Mucosa of descending colon (tissue), 3 donors: ENCODE measurements around the gene PERM1. TPM values are rescaled to one million over a fixed set of nuclear protein-coding genes. Genes with fewer than 3 reads are reported as not detected.
A peak's percentile ranks its signal among the peaks of the same experiment; 100 is the strongest.

ENCODE experiments used
- ATAC-seq: fragments of 200-7000 bp; cut with Tn5 transposase; one replicate; pipeline ENCODE4 v1.9.1; 2020; ENCODE audit warnings: mild to moderate bottlenecking, moderate library complexity
- DNase-seq, 3 donors: peaks; one replicate each; pipeline ENCODE4 v3.0.0-alpha.2; 2020
- H3K36me3 ChIP-seq: fragments of 200-600 bp; one replicate; pipeline ENCODE4 v1.8.0; 2021; ENCODE audit warnings: low read depth, mild to moderate bottlenecking
- H3K4me1 ChIP-seq: fragments of 200-600 bp; one replicate; pipeline ENCODE4 v1.8.0; 2021; ENCODE audit warnings: low read depth, mild to moderate bottlenecking
- H3K4me3 ChIP-seq: fragments of 200-600 bp; one replicate; pipeline ENCODE4 v1.8.0; 2021; ENCODE audit warnings: mild to moderate bottlenecking
- H3K9me3 ChIP-seq: fragments of 200-600 bp; one replicate; pipeline ENCODE4 v1.8.0; 2021; ENCODE audit warnings: mild to moderate bottlenecking
- intact Hi-C, 2 donors: fragments of 100-400 bp; cut with DNase I in 1 of 2; cut with micrococcal nuclease in 1 of 2; formaldehyde crosslinking; loops; one replicate each; pipeline versions ENCODE4 v1.11.0 to v1.11.1; 2022; cut with DNase I, micrococcal nuclease
- total RNA-seq, 3 donors: library from RNA; stranded (reverse); fragmentation: NEBNext Ultra II Directional in 2 of 3; extraction: Animal tissue kit (Norgen Biotek cat#: 25700) in 2 of 3; gene quantifications; one replicate each; pipeline versions ENCODE4 v1.2.1 to v1.2.4, GENCODE V29; 2021 to 2023
- TF ChIP-seq, protein P1 (sequence below): fragments of 200-600 bp; IDR thresholded peaks from one replicate; pipeline ENCODE4 v1.8.0; 2022; ENCODE audit warnings: antibody characterized with exemption, mild to moderate bottlenecking
- donor health status: DM: no; HTN: no; CAD: no; lungs with moderate emphysema.
- donor health status: DM: no; HTN: no; CAD: no.
- donor health status: DM: no; HTN: yes; CAD: no.

The PERM1 gene
- total RNA-seq, 3 donors from 2014 or later, result 0.24 TPM; not detected in 2

DNA sequence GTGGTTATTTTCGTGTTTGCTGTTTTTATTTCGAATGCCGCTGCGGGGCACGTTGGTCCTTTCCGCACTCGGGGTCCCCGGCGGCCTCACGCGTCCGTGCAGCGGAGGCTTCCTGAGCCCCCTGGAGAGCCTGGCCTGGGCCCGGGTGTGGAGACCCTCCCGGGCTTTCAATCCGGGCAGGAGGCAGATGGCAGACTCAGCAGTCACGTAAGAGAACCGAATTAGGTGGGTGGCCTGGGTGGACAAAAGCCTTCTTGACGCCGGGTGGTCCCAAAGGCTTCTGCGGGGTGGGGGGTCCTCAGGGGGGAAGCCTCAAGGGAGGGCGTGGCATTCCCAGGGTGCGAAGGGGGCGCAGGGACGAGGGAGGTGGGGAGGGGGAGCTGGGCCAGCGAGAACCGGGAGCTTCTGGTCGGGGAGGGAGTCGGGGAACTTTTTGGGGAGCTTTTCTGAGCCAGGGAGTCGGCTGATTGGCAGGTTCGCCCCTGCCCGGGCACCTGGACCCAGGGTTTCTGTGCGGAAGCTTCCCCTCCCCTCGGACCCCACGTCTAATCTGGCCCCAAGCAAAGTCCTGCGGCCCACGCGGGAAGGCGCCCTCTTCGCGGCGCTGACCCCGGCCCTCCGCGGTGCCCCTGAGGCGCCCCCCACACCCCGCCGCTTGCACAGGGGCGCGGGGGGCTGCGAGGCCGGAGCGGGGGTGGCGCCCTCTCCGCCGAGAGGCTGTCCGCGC is 19.3 kb upstream of the PERM1 start:
- TF ChIP-seq, protein P1, sequence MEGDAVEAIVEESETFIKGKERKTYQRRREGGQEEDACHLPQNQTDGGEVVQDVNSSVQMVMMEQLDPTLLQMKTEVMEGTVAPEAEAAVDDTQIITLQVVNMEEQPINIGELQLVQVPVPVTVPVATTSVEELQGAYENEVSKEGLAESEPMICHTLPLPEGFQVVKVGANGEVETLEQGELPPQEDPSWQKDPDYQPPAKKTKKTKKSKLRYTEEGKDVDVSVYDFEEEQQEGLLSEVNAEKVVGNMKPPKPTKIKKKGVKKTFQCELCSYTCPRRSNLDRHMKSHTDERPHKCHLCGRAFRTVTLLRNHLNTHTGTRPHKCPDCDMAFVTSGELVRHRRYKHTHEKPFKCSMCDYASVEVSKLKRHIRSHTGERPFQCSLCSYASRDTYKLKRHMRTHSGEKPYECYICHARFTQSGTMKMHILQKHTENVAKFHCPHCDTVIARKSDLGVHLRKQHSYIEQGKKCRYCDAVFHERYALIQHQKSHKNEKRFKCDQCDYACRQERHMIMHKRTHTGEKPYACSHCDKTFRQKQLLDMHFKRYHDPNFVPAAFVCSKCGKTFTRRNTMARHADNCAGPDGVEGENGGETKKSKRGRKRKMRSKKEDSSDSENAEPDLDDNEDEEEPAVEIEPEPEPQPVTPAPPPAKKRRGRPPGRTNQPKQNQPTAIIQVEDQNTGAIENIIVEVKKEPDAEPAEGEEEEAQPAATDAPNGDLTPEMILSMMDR, result no peak
- Histone ChIP-seq H3K4me3 (no peak overlapping the region), H3K9me3 (no peaks in the 10 kb centered on the region), H3K36me3 (no peaks in the 10 kb centered on the region), H3K4me1 (peaks cover 40% of the 10 kb centered on the region)
- intact Hi-C loops, result no loop called here
- ATAC-seq, result no peak
- DNase-seq, result peak in 1 of 3 donors; percentile 56

DNA sequence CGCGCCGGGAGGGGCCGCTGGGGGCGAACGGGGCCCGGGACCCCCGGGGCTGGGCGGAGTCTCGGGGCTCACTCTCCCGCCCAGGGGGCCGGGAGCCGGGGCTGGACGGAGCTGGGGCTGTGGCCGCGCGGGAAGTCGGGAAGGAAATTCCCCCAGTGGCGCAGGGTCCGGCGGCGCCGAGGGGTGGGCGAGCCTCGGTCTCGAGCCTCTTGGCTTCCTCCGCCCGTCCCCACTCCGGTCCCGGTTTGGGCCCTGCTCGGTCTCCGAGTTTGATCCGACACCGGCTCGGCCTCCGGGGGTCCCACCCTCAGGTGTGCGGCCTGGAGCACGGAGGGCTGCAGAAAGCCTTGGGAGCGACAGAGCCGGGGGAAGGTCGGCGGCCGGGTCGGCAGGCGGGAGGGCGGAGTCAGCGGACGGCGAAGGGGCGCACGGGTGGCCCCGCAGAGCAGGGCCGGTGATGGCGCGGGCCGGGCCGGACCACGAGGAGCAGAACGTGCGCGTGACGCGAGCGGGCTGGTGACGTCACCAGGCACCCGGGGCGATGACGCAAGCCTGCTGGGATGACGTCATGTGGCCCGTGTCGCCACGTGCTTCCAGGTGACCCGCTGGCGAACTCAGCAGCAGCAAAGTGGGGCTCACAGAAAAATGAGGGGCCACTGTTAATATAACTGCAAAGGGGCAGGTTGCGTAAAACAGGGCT is 18.6 kb upstream of the PERM1 start:
- DNase-seq (peak; percentile 70 to 83 (median 79)), ATAC-seq (peak; percentile 44)
- intact Hi-C loops, result no loop called here
- TF ChIP-seq, protein P1, result no peak
- H3K36me3 ChIP-seq, result no peaks in the 10 kb centered on the region
- peaks cover 34% of the 10 kb centered on the region for H3K4me1 ChIP-seq
- H3K4me3 ChIP-seq, result peak overlapping the region; percentile 6
- H3K9me3 ChIP-seq, result no peaks in the 10 kb centered on the region

DNA sequence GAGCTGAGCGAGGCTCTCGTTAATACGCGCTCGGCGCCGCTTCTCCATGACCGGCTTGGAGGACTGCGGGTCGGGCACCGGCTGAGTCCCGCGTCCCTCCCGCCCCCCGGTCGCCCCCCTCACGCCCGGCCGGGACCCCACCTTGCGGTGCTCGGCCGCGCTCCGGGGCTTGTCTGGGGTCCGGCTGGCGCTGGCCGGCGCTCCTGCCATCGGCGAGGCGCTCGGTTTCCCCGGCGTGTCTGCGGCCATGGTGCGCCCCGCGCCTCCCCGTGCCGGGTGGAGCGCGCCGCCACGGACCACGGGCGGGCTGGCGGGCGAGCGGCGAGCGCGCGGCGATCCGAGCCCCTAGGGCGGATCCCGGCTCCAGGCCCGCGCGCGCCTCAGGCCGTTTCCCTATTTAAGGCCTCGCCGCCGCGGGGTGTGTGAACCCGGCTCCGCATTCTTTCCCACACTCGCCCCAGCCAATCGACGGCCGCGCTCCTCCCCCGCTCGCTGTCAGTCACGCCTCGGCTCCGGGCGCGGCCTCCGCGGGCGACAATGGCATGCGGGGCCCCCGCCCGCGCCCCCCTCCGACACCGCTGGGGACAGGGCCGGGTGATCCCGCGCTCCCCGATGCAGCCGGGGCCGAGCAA is 17.9 kb upstream of the PERM1 start, which contains the start of gene HES4:
HES4 (minus strand) TSS at position 373 of the 632 bp plus-strand sequence; CDS start at position 249, 124 bp downstream.
- peak; percentile 90 for DNase-seq
- Histone ChIP-seq H3K9me3 (no peaks in the 10 kb centered on the region), H3K36me3 (no peaks in the 10 kb centered on the region), H3K4me3 (peak within 1 kb of the TSS; percentile 22), H3K4me1 (peaks cover 27% of the 10 kb centered on the region)
- ATAC-seq, result peak; percentile 86
- TF ChIP-seq, protein P1, result no peak
- intact Hi-C loops, result no loop called here

DNA sequence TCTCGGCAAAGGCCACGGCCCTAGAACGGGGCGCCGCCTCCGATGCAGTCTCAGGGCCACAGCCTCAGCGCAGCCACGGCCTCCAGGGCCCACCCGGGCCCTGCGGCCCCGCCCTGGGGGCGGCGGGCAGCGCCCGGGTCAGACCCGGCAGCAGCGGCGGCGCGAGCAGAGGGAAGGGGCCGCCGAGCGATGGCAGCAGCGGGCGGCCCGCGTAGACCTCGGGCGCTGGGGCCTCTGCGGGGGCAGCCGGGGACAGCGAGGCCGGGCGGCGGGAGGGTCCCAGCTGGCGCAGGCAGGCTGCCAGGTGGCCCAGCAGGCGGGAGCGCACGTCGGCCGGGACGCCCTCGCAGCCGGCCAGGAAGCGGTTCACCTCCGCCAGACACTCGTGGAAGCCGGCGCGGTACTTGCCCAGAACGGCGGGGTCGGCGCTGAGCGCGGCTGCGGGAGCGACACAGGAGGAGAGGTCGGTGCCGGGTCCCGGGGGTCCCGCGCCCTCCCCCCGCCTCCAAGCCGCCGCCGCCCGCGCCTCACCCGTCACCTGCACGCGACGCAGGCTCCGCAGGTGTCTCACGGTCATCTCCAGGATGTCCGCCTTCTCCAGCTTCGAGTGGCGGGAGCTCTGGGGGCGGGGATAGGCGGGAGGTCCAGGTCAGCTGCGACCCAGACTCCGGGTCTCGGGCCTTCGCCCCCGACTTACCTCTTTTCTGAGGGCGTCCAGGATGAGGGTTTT is 17.3 kb upstream of the PERM1 start:
- DNase-seq (peak; percentile 30 to 66 (median 65)), ATAC-seq (peak; percentile 22)
- Histone ChIP-seq H3K9me3 (no peaks in the 10 kb centered on the region), H3K4me3 (peak overlapping the region; percentile 22), H3K36me3 (no peaks in the 10 kb centered on the region), H3K4me1 (peaks cover 27% of the 10 kb centered on the region)
- TF ChIP-seq, protein P1, result no peak
- intact Hi-C loops, result no loop called here

DNA sequence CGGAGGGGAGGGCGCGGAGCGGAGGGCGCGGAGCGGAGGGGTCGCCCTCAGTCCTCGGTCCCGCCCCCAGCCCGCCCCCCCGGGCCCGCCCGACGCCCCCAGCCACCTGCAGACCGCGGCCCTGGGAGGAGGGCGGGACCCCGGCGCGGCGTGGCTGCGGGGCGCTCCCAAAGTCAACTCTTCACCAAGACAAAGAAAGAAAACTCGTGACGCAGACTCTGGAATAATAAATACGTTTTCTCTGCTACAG is 16.8 kb upstream of the PERM1 start:
- Histone ChIP-seq H3K4me3 (no peak overlapping the region), H3K36me3 (no peaks in the 10 kb centered on the region), H3K4me1 (peaks cover 27% of the 10 kb centered on the region), H3K9me3 (no peaks in the 10 kb centered on the region)
- ATAC-seq, result no peak
- intact Hi-C loops, result no loop called here
- DNase-seq, result no peak
- TF ChIP-seq, protein P1, result no peak
